ENCODE results near the gene TRIM75.
"Not testable (repeated sequence)": the region's sequence is repeated elsewhere in the genome, so short reads cannot be mapped to it uniquely, and the experiment has no call there.

The TRIM75 gene

DNA sequence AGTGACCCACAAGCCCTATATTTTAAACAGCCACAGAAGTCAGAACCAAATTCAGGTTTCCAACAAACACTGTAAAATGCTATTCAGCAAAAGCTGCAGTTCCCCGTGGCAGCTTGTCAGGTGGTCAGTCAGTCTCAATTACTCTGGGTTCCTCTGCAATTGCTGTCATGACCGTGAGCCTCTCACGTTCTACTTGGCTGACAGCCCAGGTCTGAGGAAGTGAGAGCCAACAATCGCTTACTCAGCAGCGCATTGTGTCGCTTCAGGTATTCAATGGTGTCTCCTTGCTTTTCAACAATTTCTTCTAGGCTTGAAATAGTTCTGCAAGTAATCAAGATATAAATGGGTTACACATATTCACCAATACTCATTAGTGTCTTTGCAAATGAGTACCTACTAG lies 25.8 kb downstream of the TRIM75 start:
- DNase-seq, result no peak

GRCh38 chr4:165084787-165085186 lies 31.1 kb downstream of the TRIM75 start:
- DNase-seq, result not testable (repeated sequence)

- no peak for DNase-seq
Measured at GRCh38 chr4:165085946-165086345, 32.3 kb downstream of the TRIM75 start.

GRCh38 chr4:165088366-165088765 lies 34.7 kb downstream of the TRIM75 start:
- DNase-seq, result no peak

DNA sequence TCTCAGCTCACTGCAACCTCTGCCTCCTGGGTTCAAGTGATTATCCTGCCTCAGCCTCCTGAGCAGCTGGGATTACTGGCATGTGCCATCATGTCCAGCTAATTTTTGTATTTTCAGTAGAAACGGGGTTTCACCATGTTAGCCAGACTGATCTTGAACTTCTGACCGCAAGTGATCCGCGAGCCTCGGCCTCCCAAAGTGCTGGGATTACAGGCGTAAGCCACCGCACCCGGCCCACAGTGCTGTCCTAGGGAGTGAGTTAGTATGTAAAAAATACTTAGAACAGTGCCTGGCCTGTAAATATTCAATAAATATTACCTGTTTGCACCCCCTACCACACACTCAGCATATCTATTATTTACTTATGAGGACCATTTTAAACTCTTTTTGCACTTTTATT lies 38.5 kb downstream of the TRIM75 start:
- DNase-seq, result not testable (repeated sequence)

DNA sequence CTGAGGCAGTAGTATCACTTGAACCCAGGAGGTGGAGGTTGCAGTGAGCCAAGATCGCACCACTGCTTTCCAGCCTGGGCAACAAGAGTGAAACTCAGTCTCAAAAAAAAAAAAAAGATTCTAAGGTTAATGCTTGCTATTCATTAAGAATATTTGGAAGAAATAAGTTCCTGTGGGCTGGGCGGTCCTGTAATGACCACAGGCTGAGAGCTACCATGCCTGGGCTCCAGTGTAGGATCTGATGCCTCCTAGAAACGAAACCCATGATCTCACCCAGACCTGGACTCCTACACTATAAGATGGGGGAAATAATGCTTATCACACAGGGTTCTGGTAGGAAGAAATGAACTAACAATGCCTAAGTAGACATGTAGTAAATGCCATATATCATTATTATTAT lies 41.2 kb downstream of the TRIM75 start:
- DNase-seq, result no peak

- DNase-seq, result no peak
Measured at GRCh38 chr4:165095291-165095690, 41.6 kb downstream of the TRIM75 start.

DNA sequence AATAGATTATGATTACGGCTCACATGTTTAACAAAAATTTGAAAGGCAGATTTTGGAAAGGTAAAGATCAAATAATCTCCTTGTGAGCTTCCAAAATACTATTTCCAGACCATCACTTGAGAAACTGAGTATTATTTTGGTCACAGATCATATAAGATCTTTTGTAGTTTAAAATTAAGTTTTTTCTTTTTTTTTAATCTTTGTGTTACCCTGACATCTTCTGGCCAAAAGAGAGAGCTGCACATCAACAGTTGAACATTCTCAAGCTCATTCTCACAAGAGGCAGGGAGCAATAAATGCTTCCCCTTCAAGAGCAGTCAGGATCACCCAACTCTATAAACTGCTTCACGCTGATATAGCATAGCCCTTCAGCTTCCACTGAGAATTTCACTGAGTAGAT lies 43.1 kb downstream of the TRIM75 start:
- peak; percentile 19 for DNase-seq

DNA sequence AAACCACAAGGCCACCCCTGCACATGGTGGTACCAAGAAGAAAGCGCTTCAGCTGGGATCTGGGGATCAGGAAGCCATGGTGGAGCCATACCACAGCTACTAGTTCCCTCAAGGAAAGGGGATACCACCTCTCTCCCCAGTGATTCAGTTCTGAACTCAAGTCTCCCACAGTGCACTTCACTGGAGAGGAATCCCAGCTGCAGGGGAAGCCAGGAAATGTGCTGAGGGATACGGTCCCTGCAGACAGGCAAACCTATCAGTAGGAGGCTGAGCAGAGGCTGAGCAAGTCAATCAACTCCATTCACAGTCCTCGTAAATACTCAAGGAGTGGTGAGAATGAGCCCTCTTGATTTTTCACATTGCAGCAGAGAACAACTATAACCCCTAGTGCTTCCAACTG lies 48.0 kb downstream of the TRIM75 start:
- DNase-seq, result no peak

- DNase-seq, result no peak
Measured at GRCh38 chr4:165106518-165106917, 52.9 kb downstream of the TRIM75 start.
